GM12878 (cell line): ENCODE data around the gene FAM219A. TPM values are rescaled to one million over a fixed set of nuclear protein-coding genes. Genes with fewer than 3 reads are reported as not detected.

Experiments used
- ATAC-seq: fragments of 200-7000 bp; cut with Tn5 transposase; 3 replicates; pipeline ENCODE4 v1.9.1; 2020; ENCODE audit warnings: mild to moderate bottlenecking, moderate library complexity
- BruUV-seq: library from RNA; stranded (reverse); fragments of 400-500 nt; replicated peaks from 2 replicates; lab custom pipeline; 2021; lab: Mats Ljungman, UMichigan
- CTCF ChIA-PET: fragments of 300-600 bp; sonication (Branson Sonifier 250); formaldehyde crosslinking; extraction: SDS; loops from one replicate; lab custom pipeline; 2021; ENCODE audit warnings: inconsistent platforms; lab: Yijun Ruan, JAX
- POLR2A ChIA-PET: fragments of 350-600 bp; formaldehyde crosslinking; extraction: SDS; loops from one replicate; lab custom pipeline; 2021; ENCODE audit warnings: inconsistent platforms; lab: Charles Lee
- RAD21 ChIA-PET: fragments of 300-600 bp; sonication (Branson Sonifier 250); formaldehyde crosslinking; loops from one replicate; lab custom pipeline; 2023; ENCODE audit warnings: antibody characterized with exemption; ENCODE audit not compliant: unreplicated experiment; lab: Charles Lee
- SMC1A ChIA-PET: fragments of 300-600 bp; sonication (Branson Sonifier 250); formaldehyde crosslinking; loops from one replicate; lab custom pipeline; 2023; ENCODE audit not compliant: unreplicated experiment, uncharacterized antibody; lab: Charles Lee
- DNase-seq: peaks from one replicate; pipeline ENCODE4 v3.0.0-alpha.2; 2011; ENCODE audit warnings: low read depth, low spot score
- FAIRE-seq: peaks from 3 replicates; lab custom pipeline; 2011; peaks lifted over from hg19 to GRCh38; lab: Jason Lieb, UNC
- H2AFZ ChIP-seq: 2 replicates; pipeline ENCODE4 v1.6.0; 2011; ENCODE audit warnings: low read depth, low read length, control low read depth; ENCODE audit not compliant: control insufficient read depth
- H3K27ac ChIP-seq: 2 replicates; pipeline ENCODE4 v1.5.1; 2011; ENCODE audit warnings: control low read depth; ENCODE audit not compliant: control insufficient read depth, insufficient read depth
- H3K27me3 ChIP-seq, 2 experiments: replicated peaks in 1 of 2; 2 replicates each; pipeline versions ENCODE4 v1.6.0 to v1.6.1; 2011; ENCODE audit warnings: low read length in 1 of 2; ENCODE audit not compliant: control insufficient read depth in 2 of 2, insufficient read depth in 2 of 2
- H3K36me3 ChIP-seq, 2 experiments: 2 replicates each; pipeline ENCODE4 v1.5.1; 2011; ENCODE audit warnings: low read length in 1 of 2; ENCODE audit not compliant: control insufficient read depth in 2 of 2, insufficient read depth in 2 of 2
- H3K4me1 ChIP-seq: 2 replicates; pipeline ENCODE4 v1.6.1; 2011; ENCODE audit warnings: mild to moderate bottlenecking, low read length, moderate library complexity, mixed read lengths; ENCODE audit not compliant: control insufficient read depth, insufficient read depth
- H3K4me2 ChIP-seq: 2 replicates; pipeline ENCODE4 v1.6.0; 2011; ENCODE audit warnings: control low read depth; ENCODE audit not compliant: control insufficient read depth, insufficient read depth
- H3K4me3 ChIP-seq: fragments of 200-600 bp; sonication (generic); 2 replicates; pipeline ENCODE4 v1.5.1; 2016
- H3K79me2 ChIP-seq: 2 replicates; pipeline ENCODE4 v1.6.0; 2011; ENCODE audit warnings: low read length; ENCODE audit not compliant: control insufficient read depth, insufficient read depth
- H3K9ac ChIP-seq: 2 replicates; pipeline ENCODE4 v1.8.0; 2011; ENCODE audit warnings: low read length, control low read depth, mixed read lengths; ENCODE audit not compliant: control insufficient read depth, insufficient read depth
- H3K9me3 ChIP-seq: replicated peaks from 3 replicates; pipeline ENCODE4 v1.5.1; 2011; ENCODE audit warnings: mild to moderate bottlenecking, low read length; ENCODE audit not compliant: control insufficient read depth, insufficient read depth
- H4K20me1 ChIP-seq: 2 replicates; pipeline ENCODE4 v1.6.0; 2011; ENCODE audit not compliant: control insufficient read depth, insufficient read depth
- CREM ChIP-seq: IDR thresholded peaks from 2 replicates; pipeline ENCODE4 v1.6.1; 2014; ENCODE audit warnings: antibody characterized with exemption, low read depth
- GABPA ChIP-seq: IDR thresholded peaks from 2 replicates; pipeline ENCODE4 v1.6.1; 2014; ENCODE audit warnings: antibody characterized with exemption, low read depth, mild to moderate bottlenecking, inconsistent platforms
- IKZF1 ChIP-seq: fragments of 450-650 bp; conservative IDR thresholded peaks from 2 replicates; pipeline ENCODE4 v1.6.1; 2017; ENCODE audit warnings: antibody characterized with exemption, mild to moderate bottlenecking
- NFXL1 ChIP-seq: fragments of 450-650 bp; IDR thresholded peaks from 2 replicates; pipeline ENCODE4 v1.6.1; 2017; ENCODE audit warnings: antibody characterized with exemption, mild to moderate bottlenecking, borderline replicate concordance
- RAD21 ChIP-seq: IDR thresholded peaks from 2 replicates; pipeline ENCODE4 v1.6.1; 2011; ENCODE audit warnings: mild to moderate bottlenecking, low read depth, low read length, moderate library complexity; ENCODE audit not compliant: insufficient read depth
- WRNIP1 ChIP-seq: IDR thresholded peaks from 2 replicates; pipeline ENCODE4 v1.6.1; 2011; ENCODE audit warnings: low read depth, low read length, improper control_type of control experiment, borderline replicate concordance
- ZNF24 ChIP-seq: fragments of 450-650 bp; IDR thresholded peaks from 2 replicates; pipeline ENCODE4 v1.6.1; 2017; ENCODE audit warnings: antibody characterized with exemption, mild to moderate bottlenecking
- WGBS: methylation state at CpG from one replicate; pipeline ENCODE4 v1.1.6; 2016; ENCODE audit warnings: low lambda C conversion rate; ENCODE audit not compliant: insufficient replicate concordance, insufficient coverage; ENCODE audit errors: missing lambda C conversion rate; 5-methylcytosine and 5-hydroxymethylcytosine counted together
- in situ Hi-C: fragments of 300-500 bp; cut with MboI; formaldehyde crosslinking; loops from 9 replicates; pipeline ENCODE4 v1.14.3; 2018; ENCODE audit warnings: mixed read lengths
- intact Hi-C: fragments of 100-400 bp; cut with micrococcal nuclease; formaldehyde crosslinking; loops from one replicate; pipeline ENCODE4 v1.14.2; 2022; ENCODE audit not compliant: unreplicated experiment
- polyA plus RNA-seq, 11 experiments: library from polyadenylated mRNA; depleted of rRNA in 4 of 11; unstranded in 6 of 11; stranded (reverse) in 5 of 11; fragments of >200 nt; fragmentation: Nextera tagmentation in 4 of 11; fragmentation: Illumina TruSeq in 1 of 11; extraction: Ambion mirVana in 4 of 11; extraction: Trizol in 1 of 11; gene quantifications; 1 replicate in 1 of 11; 2 replicates in 10 of 11; pipeline versions ENCODE4 v1.2.1 to v1.2.3, GENCODE V29; 2011 to 2016; ENCODE audit warnings: inconsistent platforms in 2 of 11, missing spikeins in 2 of 11, low read depth in 1 of 11
- total RNA-seq, 4 experiments: library from RNA; depleted of rRNA in 3 of 4; stranded (reverse); fragments of >200 nt in 3 of 4; fragmentation: Illumina TruSeq in 1 of 4; extraction: Trizol in 1 of 4; gene quantifications; 2 replicates each; pipeline versions ENCODE4 v1.2.1 to v1.2.3, GENCODE V29; 2013 to 2021
- TF ChIP-seq, protein P1 (sequence below): fragments of 450-650 bp; IDR thresholded peaks from 2 replicates; pipeline ENCODE4 v1.6.1; 2017; ENCODE audit warnings: mild to moderate bottlenecking, moderate library complexity

The FAM219A gene
- total and polyA plus RNA-seq, 10 of the 15 experiments (the other 5 are each of a cell fraction or from before 2014, with no cell fraction given): 0.11 to 2.0 (median 0.71) TPM

DNA sequence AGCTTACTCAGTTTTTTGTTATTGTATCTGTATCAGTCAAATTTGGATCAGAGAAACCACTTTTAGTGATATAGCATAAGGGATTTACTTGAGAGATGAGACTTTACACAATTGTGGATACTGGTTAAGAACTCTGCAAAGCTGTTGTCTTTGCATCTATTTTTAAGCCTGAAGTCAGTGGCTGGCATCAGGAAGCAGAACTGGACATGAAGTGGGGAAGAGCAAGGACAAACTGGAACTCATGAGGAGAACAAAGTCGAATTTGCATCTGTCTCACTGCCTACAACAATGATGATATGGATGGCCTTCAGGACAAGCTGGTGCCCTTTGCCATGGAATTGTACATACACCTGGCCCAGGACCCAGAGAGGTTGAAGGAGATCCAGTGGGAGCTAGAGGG, 65.9 kb downstream of the FAM219A start:
- in situ Hi-C loops: no loop called here
- Histone ChIP-seq H3K9ac (no peak overlapping the region), H3K27ac (no peak overlapping the region), H4K20me1 (no peaks in the 10 kb centered on the region; the same call in 1 of the 2 replicates), H3K4me3 (no peak overlapping the region), H3K4me1 (no peaks in the 10 kb centered on the region), H3K27me3 (peaks cover 0 to 7% of the 10 kb centered on the region in 2 experiments; a peak in 2 of 4 replicates), H3K9me3 (no peaks in the 10 kb centered on the region), H3K4me2 (no peak overlapping the region), H3K79me2 (no peaks in the 10 kb centered on the region), H3K36me3 (no peaks in the 10 kb centered on the region), H2AFZ (no peak overlapping the region)
- FAIRE-seq (no peak), DNase-seq (no peak), ATAC-seq (no peak)
- ChIA-PET CTCF (interaction anchor here (1.0 to 1.1 kb wide), 2 partner anchors 11 to 42 kb away, joined by 3 to 6 read pairs; no protein-coding TSS in a partner anchor), RAD21 (no interaction called here), POLR2A (no interaction called here), SMC1A (interaction anchor here (0.5 to 0.6 kb wide), 2 partner anchors 38 to 119 kb away, joined by 3 read pairs; no protein-coding TSS in a partner anchor)
- intact Hi-C loops: no loop called here
- no peak for TF ChIP-seq NFXL1
- no peak for TF ChIP-seq GABPA
- no peak for TF ChIP-seq IKZF1
- no peak for TF ChIP-seq RAD21
- TF ChIP-seq WRNIP1: no peak
- no peak for TF ChIP-seq ZNF24
- WGBS: 0% methylated on average over 1 of the region's 1 CpG
- BruUV-seq: no TSS peak

DNA sequence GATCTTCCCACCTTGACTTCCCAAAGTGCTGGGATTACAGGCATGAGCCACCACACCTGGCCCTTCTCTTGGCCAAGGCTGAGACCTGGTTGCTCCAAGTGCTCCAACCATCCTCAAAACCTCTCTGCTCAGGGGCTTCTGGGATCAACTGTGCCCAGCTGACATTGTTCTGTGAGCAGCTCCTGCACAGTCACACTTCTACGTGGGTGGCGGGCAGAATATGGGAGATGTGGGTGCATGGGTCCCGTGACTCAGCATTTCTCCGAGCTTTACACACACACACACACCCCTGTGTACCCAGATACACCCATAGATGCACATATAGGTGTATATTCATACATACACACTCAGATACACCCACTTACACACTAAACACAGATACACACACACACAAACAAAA, 71.1 kb downstream of the FAM219A start:
- H2AFZ ChIP-seq: no peak overlapping the region
- ChIA-PET CTCF (interaction anchor here (1.9 kb wide), 1 partner anchor 9 kb away, joined by 10 read pairs; no protein-coding TSS in a partner anchor), POLR2A (no interaction called here), RAD21 (no interaction called here), SMC1A (no interaction called here)
- TF ChIP-seq WRNIP1: no peak
- TF ChIP-seq IKZF1: no peak
- TF ChIP-seq, protein P1, sequence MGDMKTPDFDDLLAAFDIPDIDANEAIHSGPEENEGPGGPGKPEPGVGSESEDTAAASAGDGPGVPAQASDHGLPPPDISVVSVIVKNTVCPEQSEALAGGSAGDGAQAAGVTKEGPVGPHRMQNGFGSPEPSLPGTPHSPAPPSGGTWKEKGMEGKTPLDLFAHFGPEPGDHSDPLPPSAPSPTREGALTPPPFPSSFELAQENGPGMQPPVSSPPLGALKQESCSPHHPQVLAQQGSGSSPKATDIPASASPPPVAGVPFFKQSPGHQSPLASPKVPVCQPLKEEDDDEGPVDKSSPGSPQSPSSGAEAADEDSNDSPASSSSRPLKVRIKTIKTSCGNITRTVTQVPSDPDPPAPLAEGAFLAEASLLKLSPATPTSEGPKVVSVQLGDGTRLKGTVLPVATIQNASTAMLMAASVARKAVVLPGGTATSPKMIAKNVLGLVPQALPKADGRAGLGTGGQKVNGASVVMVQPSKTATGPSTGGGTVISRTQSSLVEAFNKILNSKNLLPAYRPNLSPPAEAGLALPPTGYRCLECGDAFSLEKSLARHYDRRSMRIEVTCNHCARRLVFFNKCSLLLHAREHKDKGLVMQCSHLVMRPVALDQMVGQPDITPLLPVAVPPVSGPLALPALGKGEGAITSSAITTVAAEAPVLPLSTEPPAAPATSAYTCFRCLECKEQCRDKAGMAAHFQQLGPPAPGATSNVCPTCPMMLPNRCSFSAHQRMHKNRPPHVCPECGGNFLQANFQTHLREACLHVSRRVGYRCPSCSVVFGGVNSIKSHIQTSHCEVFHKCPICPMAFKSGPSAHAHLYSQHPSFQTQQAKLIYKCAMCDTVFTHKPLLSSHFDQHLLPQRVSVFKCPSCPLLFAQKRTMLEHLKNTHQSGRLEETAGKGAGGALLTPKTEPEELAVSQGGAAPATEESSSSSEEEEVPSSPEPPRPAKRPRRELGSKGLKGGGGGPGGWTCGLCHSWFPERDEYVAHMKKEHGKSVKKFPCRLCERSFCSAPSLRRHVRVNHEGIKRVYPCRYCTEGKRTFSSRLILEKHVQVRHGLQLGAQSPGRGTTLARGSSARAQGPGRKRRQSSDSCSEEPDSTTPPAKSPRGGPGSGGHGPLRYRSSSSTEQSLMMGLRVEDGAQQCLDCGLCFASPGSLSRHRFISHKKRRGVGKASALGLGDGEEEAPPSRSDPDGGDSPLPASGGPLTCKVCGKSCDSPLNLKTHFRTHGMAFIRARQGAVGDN: no peak
- TF ChIP-seq CREM: no peak
- TF ChIP-seq ZNF24: no peak
- H3K36me3 ChIP-seq: no peaks in the 10 kb centered on the region
- DNase-seq (no peak), ATAC-seq (no peak), FAIRE-seq (no peak)
- in situ Hi-C loops: no loop called here
- WGBS: 5% methylated on average over 4 of the region's 4 CpGs
- no peaks in the 10 kb centered on the region for H3K4me1 ChIP-seq
- peaks cover 0 to 4% of the 10 kb centered on the region in 2 experiments; a peak in 3 of 4 replicates for H3K27me3 ChIP-seq
- intact Hi-C loops: no loop called here
- H3K79me2 ChIP-seq: no peaks in the 10 kb centered on the region
- H3K27ac ChIP-seq: no peak overlapping the region
- no peak overlapping the region for H3K9ac ChIP-seq
- H3K9me3 ChIP-seq: no peaks in the 10 kb centered on the region
- no peaks in the 10 kb centered on the region for H4K20me1 ChIP-seq
- no peak overlapping the region for H3K4me3 ChIP-seq
- no TSS peak for BruUV-seq
- no peak overlapping the region for H3K4me2 ChIP-seq
